NT2/D1 (cell line): ENCODE results near the gene ZHX3.

Source experiments
- YY1 ChIP-seq: IDR thresholded peaks from 2 replicates; pipeline ENCODE4 v1.6.1; 2011; ENCODE audit not compliant: insufficient read length, insufficient read depth
- ZNF274 ChIP-seq: IDR thresholded peaks from 2 replicates; pipeline ENCODE4 v1.6.1; 2011; ENCODE audit warnings: mild to moderate bottlenecking, low read depth, low read length

DNA sequence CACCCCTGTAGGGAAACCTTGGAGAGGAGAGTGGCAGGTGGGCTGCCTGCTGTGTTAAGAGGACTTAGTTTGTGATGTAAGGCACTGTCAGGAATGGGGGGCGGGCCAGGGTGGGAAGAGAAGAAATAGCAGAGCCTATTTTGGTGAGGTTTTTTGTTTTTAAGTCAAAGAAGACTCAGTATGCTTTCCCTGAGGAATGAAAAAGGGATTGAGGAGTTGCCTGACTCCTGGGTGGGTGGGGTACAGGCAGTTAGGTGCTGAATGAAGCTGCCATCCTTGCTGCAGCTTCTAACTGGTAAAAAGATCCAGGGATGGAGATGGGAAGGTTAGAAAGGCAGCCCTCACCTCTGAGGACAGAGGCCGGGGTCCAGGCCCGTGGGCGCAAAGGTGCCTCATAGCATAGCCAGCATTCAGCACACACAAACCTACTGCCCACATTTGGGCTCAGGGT, 142.3 kb downstream of the ZHX3 start:
- no peak for TF ChIP-seq YY1
- TF ChIP-seq ZNF274, result no peak
